Nucleus accumbens (tissue), 56 donors: Measurements from ENCODE around the gene ACSL3.
A peak's percentile ranks its signal among the peaks of the same experiment; 100 is the strongest.

ENCODE experiments used
- DNase-seq, 56 donors: peaks; one replicate each; lab custom pipeline; 2025; lab: John Stamatoyannopoulos, UW

The ACSL3 gene

GRCh38 chr2:222878301-222878876 is 17.6 kb downstream of the ACSL3 start:
- DNase-seq, result no peak

- no peak for DNase-seq
Measured at GRCh38 chr2:222878877-222879603, 18.2 kb downstream of the ACSL3 start.

- DNase-seq, result no peak
Measured at GRCh38 chr2:222879604-222879933, 18.7 kb downstream of the ACSL3 start.

GRCh38 chr2:222882484-222882928 is 21.7 kb downstream of the ACSL3 start:
- no peak for DNase-seq

- DNase-seq, result no peak
Measured at GRCh38 chr2:222883420-222883819, 22.6 kb downstream of the ACSL3 start.

GRCh38 chr2:222884114-222884771 is 23.4 kb downstream of the ACSL3 start:
- DNase-seq, result no peak

- no peak for DNase-seq
Measured at GRCh38 chr2:222884805-222885424, 24.1 kb downstream of the ACSL3 start.

GRCh38 chr2:222887124-222887523 is 26.3 kb downstream of the ACSL3 start:
- DNase-seq, result no peak

GRCh38 chr2:222888716-222889115 is 27.9 kb downstream of the ACSL3 start:
- DNase-seq, result no peak

GRCh38 chr2:222891890-222892289 is 31.1 kb downstream of the ACSL3 start:
- no peak for DNase-seq

GRCh38 chr2:222892321-222892720 is 31.5 kb downstream of the ACSL3 start:
- no peak for DNase-seq

GRCh38 chr2:222892761-222893160 is 31.9 kb downstream of the ACSL3 start:
- no peak for DNase-seq

GRCh38 chr2:222893716-222894115 is 32.9 kb downstream of the ACSL3 start:
- DNase-seq, result no peak

- DNase-seq, result no peak
Measured at GRCh38 chr2:222895144-222895543, 34.3 kb downstream of the ACSL3 start.

- DNase-seq, result no peak
Measured at GRCh38 chr2:222897898-222898297, 37.1 kb downstream of the ACSL3 start.

- no peak for DNase-seq
Measured at GRCh38 chr2:222899413-222900181, 38.8 kb downstream of the ACSL3 start.

- DNase-seq, result no peak
Measured at GRCh38 chr2:222900354-222900753, 39.5 kb downstream of the ACSL3 start.

GRCh38 chr2:222902660-222903059 is 41.8 kb downstream of the ACSL3 start:
- no peak for DNase-seq

- peak in 4 of 56 donors; percentile 4 to 47 (median 10) for DNase-seq
Measured at GRCh38 chr2:222903234-222904220, 42.7 kb downstream of the ACSL3 start.
